NCI-H2227 treated with DMSO at 0.1 percent for 48 hours (cell line): ENCODE measurements around the gene NAT8L.

Source experiments
- DNase-seq: peaks from one replicate; lab custom pipeline; 2025; lab: John Stamatoyannopoulos, UW

Gene NAT8L

GRCh38 chr4:2064276-2064991 is 5.3 kb downstream of the NAT8L start:
- DNase-seq: no peak

GRCh38 chr4:2065106-2065930 is 6.2 kb downstream of the NAT8L start:
- no peak for DNase-seq

GRCh38 chr4:2066011-2066551 is 7.0 kb downstream of the NAT8L start:
- DNase-seq: no peak

GRCh38 chr4:2066571-2067445 is 7.7 kb downstream of the NAT8L start:
- DNase-seq: no peak

- no peak for DNase-seq
These were observed 8.5 kb downstream of the NAT8L start for GRCh38 chr4:2067446-2068197.

GRCh38 chr4:2068198-2068470 is 9.0 kb downstream of the NAT8L start:
- no peak for DNase-seq

GRCh38 chr4:2068566-2068965 is 9.4 kb downstream of the NAT8L start:
- no peak for DNase-seq

- DNase-seq: no peak
These were observed 10.2 kb downstream of the NAT8L start for GRCh38 chr4:2069161-2069971.

GRCh38 chr4:2069986-2070385 is 10.9 kb downstream of the NAT8L start:
- no peak for DNase-seq

GRCh38 chr4:2070421-2071251 is 11.5 kb downstream of the NAT8L start:
- DNase-seq: no peak

- no peak for DNase-seq
These were observed 12.3 kb downstream of the NAT8L start for GRCh38 chr4:2071252-2071911.

GRCh38 chr4:2071912-2072867 is 13.1 kb downstream of the NAT8L start:
- no peak for DNase-seq

- DNase-seq: no peak
These were observed 14.1 kb downstream of the NAT8L start for GRCh38 chr4:2072971-2073807.

GRCh38 chr4:2073808-2074481 is 14.8 kb downstream of the NAT8L start:
- no peak for DNase-seq

- no peak for DNase-seq
These were observed 15.5 kb downstream of the NAT8L start for GRCh38 chr4:2074588-2074987.

GRCh38 chr4:2075171-2075986 is 16.3 kb downstream of the NAT8L start:
- DNase-seq: no peak
